NCI-H2107 treated with DMSO at 0.1 percent for 48 hours (cell line): Measurements from ENCODE around the gene HRH4.

Experiments used
- DNase-seq: peaks from one replicate; lab custom pipeline; 2025; ENCODE audit not compliant: unreplicated experiment; lab: John Stamatoyannopoulos, UW

Gene HRH4

DNA sequence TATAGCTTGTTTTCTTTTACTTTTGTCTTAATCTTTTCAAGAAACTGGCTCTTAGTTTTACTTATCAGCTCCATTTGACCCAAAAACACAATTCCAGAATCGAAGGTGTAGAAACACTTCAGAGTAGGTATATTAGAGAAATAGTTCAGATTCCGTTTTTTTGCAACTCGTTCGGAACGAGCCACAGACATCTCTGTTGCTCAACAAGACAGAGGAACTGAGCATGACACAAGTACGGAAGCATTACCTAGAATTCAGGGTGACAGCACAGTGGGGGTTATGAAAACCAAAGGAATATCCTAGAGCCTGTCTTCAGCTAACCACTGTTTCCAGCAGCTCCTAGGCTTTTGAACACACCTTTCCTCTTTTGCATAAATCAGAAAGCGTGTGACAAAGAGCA, 5.0 kb downstream of the HRH4 start:
- no peak for DNase-seq

DNA sequence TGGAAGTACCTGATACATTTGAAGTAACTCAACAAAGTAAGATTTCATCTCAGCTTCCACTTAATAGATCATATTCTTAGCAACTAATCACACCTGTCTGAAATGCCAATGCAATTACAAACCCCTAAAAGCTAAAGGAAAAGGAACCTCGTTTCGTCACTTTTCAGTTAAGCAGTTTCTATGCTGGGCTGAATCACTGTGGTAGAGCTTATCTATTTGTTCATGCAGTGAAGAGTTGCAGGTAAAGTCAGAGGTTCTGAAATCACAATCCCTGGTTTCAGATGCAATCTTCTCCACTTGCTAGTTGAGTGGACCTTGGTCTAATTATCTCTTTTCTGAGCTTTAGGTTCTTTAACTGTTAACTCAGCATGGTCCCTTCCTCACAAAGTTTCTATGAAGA, 6.3 kb downstream of the HRH4 start:
- DNase-seq: no peak

DNA sequence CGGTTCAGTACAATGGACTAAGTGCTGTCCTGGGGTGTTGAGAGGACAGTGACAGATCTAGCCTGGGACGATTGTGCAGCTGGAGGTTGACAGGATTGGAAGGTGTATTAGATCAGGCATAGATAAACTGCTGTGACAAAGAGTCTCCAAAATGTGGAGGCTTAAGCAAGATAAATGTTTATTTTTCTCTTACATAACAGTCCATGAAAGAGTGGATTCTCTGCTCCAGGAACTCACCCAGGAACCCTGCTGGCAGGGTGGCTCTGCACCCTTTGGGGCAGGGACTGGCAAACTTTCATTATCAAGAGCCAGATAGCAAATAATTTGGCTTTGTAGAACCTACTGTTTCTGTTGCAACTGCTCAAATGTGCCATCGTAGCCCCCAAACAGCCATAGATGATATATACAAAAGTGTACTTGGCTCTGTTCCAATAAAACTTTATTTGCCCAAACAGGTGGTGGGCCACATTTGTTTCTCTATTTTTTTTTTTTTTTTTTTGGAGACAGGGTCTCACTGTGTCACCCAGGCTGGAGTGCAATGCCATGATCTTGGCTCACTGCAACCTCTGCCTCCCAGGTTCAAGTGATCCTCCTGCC, 9.7 kb downstream of the HRH4 start:
- DNase-seq: no peak

DNA sequence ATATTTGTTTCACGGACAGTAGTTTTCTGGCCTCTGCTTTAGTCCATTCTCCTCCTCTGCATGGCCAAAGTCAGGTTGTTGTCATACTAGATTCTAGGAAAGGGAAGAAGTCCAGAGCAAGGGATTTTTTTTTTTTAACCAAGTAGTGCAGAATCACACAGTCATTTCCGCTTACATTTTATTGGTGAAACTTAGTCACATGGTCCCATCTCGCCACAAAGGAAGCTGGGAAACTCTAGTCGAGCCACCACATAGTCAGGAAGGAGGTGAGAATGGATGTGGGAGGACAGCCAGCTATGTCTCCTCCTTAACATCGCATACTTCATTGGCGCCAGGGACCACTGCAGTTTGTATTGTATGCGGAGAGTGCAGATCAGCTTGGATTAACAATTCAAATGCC, 10.4 kb downstream of the HRH4 start:
- no peak for DNase-seq

DNA sequence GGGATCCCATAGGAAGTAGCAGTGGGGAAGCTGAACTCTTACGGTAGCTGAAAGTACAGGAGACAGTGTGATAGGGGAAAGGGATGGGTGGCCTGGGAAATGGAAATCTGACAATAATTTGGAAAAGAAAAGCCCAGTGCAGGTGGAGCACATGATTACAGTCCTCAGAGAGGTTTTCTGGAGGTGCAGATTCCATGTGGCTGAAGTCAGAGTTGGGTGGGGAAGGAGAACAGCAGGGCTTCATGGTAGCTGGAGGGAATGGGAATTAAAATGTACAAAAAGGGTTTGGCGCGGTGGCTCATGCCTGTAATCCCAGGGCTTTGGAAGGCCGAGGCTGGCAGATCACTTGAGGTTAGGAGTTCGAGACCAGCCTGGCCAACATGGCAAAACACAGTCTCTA, 12.2 kb downstream of the HRH4 start:
- no peak for DNase-seq

DNA sequence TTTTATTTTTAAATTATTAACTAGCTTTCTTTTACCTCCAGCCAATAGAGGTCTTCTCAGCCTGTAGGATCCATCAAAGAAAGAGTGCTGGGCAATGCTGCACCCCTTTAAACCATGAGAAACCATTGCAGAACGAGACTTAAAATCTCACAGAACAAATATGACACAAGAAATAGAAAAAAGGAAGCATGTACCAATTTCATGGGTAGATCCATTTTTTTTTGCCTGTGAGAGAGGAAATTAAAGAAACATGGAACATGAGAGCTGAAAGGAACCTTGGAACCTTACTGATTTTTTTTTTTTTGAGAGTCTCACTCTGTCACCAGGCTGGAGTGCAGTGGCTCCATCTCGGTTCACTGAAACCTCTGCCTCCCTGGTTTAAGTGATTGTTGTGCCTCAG, 14.0 kb downstream of the HRH4 start:
- no peak for DNase-seq

DNA sequence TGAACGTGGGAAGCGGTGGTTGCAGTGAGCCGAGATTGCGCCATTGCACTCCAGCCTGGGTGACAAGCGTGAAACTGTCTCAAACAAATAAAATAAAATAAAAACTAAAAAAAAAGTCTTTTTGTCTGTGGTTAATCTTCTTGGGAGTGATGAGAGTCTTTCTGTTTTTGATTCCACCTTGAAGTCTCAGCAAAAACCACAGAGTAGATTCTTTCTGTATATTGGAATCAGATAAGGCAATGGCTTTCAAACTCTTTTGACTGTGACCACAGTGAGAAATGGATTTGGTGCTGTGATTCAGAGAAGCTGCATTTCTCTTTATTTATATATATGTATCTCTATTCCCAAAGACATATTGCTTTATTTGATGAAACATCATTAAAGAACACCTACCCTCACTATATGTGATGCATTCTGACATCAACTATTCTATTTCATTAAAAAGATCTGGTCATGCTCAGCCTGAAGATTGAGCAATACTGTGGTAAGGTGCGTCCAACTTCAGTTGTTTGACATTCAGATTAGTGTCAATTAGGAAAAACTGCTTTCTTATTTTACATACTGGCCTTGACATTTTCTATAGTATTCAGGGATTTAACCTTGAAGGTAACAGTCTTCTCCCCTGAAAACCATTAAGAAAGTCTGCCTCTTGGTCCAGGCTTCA, 15.6 kb downstream of the HRH4 start:
- no peak for DNase-seq

DNA sequence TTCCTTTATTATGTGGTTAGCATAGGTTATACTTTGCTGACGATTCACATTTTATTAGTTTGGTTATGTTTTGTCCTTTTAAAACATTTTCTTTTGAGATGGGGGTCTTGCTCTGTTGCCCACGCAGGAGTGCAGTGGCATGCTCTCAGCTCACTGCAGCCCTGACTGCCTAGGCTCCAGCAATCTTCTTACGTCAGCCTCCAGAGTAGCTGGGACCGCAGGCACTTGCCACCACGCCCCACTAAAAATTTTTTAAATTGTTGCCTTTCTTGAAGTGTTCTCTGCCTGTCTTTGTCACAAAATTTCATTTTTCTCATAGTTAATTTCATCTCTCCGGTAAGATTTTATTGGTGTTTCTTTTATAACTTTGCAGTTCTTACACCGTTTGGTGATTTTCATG, 18.9 kb downstream of the HRH4 start:
- DNase-seq: no peak

DNA sequence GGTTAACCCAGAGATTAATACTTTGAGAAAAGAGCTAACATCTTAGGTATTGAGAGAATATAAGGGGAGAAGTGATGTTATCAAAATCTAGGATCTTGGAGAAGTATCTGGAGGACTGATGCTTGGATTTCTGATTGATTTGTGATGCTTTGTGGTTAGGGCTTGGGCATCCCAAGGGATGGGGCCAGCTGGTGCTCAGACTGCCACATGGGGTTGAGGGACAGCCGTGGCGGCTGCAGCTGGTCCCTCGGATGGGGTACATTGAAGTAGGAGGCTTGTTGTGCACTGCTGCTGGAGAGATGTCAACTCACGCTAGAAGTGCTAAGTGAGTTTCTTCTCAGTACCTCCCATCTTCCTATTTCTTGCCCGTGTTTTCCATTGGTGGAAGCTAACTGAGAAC, 22.4 kb downstream of the HRH4 start:
- DNase-seq: no peak

DNA sequence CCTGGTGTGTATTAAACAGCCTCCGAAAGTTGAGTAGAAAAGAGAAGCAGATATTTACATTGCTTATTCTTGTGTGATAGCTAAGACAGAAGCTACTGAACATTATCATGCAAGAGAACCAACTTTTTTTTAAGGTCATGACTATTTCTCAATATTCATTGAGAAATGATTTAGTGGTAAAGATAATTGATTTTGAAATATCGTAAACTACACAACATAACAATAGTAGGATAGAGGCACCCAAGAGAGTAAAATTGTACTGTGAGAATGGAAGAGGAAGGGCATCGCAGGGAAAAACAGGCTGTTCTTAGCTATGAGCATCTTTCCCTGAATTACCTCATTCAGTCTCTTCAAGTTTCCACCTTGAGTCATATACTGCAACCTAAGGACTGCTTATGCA, 25.2 kb downstream of the HRH4 start:
- DNase-seq: no peak

DNA sequence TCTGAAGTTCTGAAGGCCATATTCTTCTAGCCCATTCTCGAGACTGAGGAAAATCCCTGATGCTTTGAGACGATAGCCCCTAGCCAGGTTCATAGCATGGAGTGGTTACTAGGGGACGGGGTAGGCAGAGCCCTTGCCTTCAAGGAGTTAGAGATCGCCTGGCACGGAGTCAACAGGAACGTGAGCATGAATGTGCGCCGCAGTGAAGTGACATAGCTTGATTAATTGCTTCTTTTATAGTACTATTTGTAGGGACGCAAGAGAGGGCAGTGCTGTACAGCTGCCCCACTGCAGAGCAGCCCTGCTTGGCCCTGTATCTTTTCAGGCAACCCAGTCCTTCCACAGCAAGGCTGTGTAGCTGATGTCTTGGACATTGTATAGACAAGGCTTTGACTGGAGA, 26.2 kb downstream of the HRH4 start:
- DNase-seq: no peak

DNA sequence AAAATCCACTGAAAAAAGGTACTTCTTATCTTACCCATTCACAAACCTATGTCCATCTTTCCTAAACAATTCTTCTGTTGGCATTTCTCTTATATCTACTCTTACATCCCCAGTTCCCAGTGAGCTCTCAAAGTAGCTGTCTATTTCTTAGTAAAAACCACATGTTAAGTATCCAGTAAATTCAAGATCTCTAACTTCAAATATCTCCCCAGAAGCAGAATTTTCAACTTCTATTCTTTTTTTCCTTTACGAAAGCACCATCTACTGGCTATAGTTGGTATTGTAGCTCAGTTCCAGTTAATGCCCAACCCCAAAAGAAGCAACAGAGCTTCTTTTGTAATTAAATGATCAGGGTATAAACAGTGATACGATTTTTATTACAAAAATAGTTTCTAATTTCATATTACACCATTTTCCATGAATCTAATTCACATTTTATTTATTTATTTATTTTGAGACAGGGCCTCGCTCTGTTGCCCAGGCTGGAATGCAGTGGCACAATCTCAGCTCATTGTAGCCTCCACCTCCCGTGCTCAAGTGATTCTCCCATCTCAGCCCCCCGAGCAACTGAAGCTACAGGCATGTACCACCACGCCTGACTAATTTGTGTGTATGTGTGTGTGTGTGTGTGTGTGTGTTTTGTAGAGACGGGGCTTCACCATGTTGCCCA, 28.5 kb downstream of the HRH4 start:
- DNase-seq: peak; percentile 11

DNA sequence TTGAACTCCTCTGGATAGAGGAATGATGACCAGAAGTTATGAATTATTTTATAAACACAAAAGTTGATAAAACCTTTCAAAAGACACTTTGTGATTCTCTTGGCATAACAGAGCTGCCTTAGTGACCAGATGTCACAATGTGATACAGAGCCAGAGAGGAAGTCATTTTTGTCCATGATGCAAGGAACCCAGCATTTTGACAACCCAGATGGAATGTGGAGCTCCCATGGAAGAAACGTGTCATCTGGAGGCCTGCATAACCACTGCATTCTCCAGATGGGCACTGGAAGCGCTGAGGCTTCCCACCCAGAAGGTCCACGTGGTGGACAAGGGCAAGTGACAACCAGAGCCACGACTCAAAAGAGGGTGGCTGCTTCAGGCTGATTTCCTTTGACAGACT, 30.1 kb downstream of the HRH4 start:
- no peak for DNase-seq

DNA sequence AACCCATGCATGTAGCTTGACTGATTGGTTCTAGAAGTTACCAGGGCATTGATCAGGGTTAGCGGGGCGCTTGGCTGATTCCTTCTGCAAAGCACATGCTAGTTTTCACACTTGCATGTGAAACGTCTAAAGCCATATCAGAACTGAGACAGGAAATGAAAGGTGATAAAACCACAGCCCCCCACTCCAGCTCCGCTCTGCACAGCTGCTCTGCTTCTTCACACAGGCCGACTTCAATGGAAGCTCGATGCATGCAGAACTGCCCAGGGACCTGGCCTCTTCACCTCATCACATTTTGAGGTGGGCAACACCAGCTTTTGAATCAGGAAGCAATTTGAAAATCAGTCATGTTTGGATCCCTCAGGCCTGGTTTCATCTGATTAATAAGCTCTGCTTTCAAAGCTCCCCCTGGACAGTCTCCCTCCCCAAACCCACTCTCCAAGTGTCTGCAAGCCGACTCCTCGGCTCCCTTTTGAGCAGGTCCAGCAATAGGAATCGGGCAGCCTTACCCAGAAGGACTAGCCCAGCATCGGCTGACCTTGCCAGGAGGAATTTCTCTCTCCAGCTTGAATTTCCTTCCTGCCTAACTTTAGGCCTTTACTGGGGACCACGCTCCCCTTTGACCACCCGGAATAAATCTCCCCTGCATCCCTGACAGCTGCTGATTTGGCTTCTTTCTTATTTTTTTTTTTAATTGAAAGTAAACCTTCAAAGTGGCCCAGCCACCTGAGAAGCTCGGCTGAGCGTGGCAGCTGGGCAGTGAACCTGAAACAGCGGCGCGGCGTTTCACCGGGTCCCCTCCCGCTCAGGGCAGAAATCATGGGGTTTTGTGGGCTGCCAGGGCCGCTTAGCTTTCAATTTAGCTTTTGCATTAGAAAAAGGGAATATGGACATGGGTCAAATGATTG, 31.7 kb downstream of the HRH4 start:
- DNase-seq: peak; percentile 24

DNA sequence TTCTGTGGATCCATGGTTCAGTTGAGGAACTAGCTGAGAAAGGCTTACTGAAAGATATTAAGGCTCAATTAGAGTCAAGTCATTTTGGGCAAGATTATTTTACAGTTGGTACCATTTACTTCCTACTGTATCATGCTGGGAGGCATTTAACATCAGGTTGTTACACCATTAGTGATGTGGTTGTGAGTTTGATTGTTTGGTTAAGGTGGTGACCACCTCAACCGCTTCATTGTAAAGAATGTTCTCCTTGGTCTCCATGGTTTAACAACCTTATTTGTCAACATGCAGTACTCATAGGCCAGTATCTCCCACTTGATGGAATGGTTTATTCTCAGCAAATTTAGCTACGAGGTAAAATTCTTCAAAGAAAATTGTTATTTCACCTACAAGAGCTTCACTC, 34.1 kb downstream of the HRH4 start:
- no peak for DNase-seq

DNA sequence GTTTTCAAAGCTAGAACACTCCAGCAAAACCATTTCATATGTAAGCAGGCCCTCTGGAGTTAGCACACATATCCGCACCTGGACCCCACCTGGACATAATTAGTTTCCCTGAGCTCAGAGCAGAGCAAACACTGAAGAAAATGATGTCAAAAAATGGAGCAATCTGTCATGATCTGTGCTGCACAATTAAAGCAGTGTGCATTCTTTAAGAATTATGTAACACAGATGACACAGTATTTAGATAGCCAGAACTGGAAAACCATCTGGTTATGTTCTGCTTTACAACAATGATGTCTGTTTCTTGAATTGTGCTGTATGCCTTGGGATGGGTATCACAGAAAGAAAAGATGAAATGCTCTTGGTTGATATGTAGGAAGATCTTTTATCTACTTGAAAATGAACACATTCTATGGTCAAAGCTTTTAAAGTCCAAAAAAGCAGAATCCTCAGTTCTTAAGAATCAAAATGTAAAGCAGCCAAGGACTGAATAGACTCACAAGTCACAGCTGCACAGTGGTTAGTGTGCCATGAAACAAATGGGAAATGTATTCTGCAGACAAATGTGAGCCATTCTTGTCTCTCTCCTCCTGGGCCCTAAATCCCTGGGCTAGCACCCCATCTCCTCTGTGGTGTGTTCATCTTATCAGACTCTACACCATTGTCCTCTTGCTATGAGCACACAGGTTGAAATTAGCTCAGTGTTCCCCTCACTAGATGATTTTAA, 36.8 kb downstream of the HRH4 start:
- DNase-seq: no peak

DNA sequence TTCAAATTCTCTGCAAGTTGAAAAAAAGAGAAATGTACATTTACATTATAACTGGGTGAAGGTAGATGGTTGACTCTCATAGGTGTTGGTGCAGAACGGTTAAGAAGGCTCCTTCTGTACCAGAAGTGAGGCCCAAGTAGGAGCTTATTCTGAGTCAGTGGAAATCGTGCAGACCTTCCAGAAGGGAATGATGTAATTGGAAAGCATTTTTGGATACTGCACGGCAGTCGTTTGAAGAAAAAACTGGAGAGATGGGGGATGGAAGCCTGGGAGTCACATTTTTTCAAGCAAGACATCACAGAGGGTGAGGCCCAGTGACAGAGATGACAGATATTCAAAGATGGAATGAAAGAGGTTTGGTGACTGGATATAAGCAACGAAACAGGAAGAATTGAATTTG, 39.4 kb downstream of the HRH4 start:
- no peak for DNase-seq

DNA sequence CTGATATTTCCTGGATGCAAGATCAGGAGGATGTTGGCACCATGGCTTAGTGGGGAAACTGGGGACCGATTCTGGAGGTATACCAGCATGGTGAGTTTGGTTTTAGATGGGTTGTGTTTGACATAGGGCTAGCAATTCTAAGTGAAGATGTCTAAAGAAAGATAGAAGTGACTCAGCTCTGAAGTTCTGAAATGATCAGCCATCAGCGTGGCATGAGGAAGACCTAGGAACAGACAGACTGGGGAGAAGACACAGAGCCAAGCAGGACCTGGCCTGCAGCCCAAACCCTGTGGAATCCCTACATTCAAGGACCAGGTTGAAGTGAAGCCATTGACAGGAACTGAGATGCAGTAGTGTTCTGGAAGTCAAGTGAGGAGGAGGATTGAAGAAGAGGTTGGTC, 39.8 kb downstream of the HRH4 start:
- no peak for DNase-seq

DNA sequence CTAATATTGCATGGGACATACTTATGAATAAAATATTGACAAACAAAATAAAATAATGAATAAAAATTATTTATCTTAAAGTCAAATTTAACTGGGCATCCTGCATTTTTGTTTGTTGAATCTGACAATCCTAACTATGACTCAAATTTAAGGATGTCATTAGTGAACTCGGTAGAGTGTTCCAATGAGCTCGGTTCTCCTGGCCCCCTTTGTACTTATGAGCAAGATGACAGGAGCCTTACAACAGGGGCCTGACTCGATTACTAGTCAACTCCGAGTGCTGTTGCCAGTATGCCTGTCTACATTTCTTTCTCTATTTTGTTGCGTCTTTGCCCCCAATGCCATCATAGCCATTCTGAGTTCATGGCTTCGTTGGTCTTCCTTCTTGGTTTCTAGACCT, 40.3 kb downstream of the HRH4 start:
- DNase-seq: no peak

DNA sequence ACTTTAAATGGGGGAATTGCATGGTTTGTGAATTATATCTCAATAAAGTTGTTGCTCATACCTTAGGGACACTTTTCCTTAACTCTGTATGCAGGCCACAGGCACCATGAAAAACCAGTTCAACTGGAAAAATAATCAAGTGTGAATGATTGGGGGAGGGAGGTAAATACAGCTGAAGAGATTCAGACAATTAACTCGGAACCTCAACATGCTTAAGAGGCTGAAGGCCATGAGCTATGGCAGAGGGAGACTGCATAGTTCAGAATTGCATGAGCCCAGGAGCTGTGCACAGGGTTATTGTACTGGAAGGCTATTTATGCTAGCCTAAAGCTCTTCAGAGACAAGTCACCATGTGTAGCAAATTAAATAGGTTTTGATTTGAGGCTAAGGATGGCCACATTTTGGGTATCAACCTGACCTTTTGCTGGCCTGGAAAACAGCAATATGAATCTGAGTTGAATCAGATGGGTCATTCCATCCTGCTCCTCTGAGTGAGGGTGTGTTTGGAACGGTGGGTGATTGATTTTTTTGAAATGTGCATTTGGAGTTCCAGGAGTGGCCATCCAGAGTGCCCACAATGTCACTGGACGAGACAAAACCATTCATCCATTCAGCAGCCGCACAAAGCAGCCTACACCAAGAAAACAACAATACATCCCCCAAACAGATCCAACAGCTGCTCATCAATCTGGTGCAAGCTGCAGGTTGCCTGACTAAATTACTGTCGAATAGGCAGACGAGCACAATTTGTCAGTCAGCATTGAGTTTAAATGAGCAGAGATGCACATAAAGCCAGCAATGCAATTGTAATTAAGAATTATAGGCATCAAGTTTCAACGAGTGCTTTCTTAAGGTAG, 42.5 kb downstream of the HRH4 start:
- no peak for DNase-seq
